HL-60 (cell line): Measurements from ENCODE around the gene RMND5B.

ENCODE experiments used
- DNase-seq, 2 experiments: peaks; one replicate each; pipeline ENCODE4 v3.0.0-alpha.2; 2010 to 2020; ENCODE audit warnings: low read depth in 1 of 2, low spot score in 1 of 2
- H3K27ac ChIP-seq: fragments of 250-450 bp; sonication (Bioruptor Pico); replicated peaks from 2 replicates; pipeline ENCODE4 v1.5.1; 2020; ENCODE audit warnings: mild to moderate bottlenecking, moderate library complexity
- H3K27me3 ChIP-seq: fragments of 250-450 bp; sonication (Bioruptor Pico); 2 replicates; pipeline ENCODE4 v1.5.1; 2021; ENCODE audit warnings: mild to moderate bottlenecking, moderate library complexity; ENCODE audit not compliant: insufficient read depth, poor library complexity, severe bottlenecking
- H3K4me3 ChIP-seq: replicated peaks from 2 replicates; pipeline ENCODE4 v1.5.1; 2011; ENCODE audit warnings: mild to moderate bottlenecking, control low read depth, low read length; ENCODE audit not compliant: insufficient read depth
- CTCF ChIP-seq: IDR thresholded peaks from one replicate; pipeline ENCODE4 v1.5.1; 2011; ENCODE audit warnings: low read length, control low read depth, inconsistent platforms; ENCODE audit not compliant: insufficient read depth
- GABPA ChIP-seq: IDR thresholded peaks from 2 replicates; pipeline ENCODE4 v1.6.1; 2012; ENCODE audit warnings: low read depth
- POLR2AphosphoS5 ChIP-seq: IDR thresholded peaks from 2 replicates; pipeline ENCODE4 v1.6.1; 2012; ENCODE audit warnings: low read depth
- REST ChIP-seq: IDR thresholded peaks from 2 replicates; pipeline ENCODE4 v1.6.1; 2012; ENCODE audit warnings: low read depth; ENCODE audit not compliant: insufficient replicate concordance
- SPI1 ChIP-seq: IDR thresholded peaks from 2 replicates; pipeline ENCODE4 v1.6.1; 2012; ENCODE audit warnings: low read depth, mild to moderate bottlenecking, borderline replicate concordance

Gene RMND5B

DNA sequence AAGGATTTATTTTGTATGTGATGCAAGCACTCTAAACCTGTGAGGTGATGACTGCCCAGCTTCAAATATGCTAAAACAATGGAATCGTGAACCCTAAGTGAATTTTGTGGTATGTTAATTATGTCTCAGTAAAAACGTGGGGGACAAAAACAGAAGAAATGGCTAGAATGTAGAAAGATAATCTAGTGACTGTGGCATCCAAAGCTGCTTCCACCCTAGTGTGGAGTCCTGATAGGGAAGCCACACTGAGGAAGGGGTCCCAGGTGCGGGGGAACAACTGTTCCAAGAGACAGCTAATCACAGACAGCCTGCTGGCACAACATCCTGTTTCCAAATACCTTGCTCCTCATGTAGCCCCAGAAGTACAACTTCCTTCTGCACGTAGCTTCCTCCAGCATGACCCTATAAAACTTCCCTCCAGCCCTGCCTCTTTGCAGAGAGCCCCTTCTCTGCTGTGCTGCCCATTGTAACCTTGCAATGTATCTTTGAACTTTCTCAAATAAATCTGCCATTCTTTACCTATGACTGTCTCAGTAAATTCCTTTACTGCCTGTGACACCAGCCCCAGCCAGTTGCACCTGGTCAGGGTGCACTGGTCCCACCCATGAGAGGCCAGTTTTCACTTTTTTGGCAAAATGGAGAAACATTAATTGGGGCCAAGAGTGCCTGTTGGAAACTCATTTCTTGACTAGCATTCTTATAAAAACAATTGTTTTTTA is 51.5 kb downstream of the RMND5B start:
- no peak overlapping the region for H3K4me3 ChIP-seq

DNA sequence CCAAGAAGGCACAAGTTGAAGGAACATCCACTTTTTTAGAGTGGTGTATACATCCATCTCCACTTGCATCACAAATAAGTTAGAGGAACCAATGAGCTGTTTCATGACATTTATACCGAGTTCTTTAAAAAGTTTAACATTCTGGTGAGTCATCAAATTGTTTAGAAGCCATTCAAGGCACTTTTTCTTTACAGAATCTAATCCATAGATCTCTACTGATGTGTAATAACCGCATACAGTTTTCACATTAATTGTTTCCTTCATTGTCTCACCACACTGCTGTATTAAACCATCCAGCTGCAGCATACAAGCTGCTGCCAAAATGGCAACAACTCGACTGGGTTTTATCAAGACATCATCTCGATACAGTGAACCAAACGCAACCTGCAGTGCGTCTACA is 55.6 kb downstream of the RMND5B start:
- H3K27ac ChIP-seq = no peak overlapping the region
- no peaks in the 10 kb centered on the region for H3K27me3 ChIP-seq
- no peak for DNase-seq
- TF ChIP-seq GABPA = no peak
- no peak for TF ChIP-seq POLR2AphosphoS5
- no peak for TF ChIP-seq REST
- TF ChIP-seq SPI1 = no peak
- TF ChIP-seq CTCF = no peak
- H3K4me3 ChIP-seq = no peak overlapping the region

More for the DNA sequence above, 51.5 kb downstream of the RMND5B start:
- H3K27ac ChIP-seq = peak overlapping the region; percentile 74
- DNase-seq = peak; percentile 75 to 96
- peak; percentile 73 for TF ChIP-seq GABPA
- peak; percentile 26 for TF ChIP-seq REST
- TF ChIP-seq SPI1 = peak; percentile 73
- peak; percentile 98 for TF ChIP-seq POLR2AphosphoS5
- TF ChIP-seq CTCF = no peak
- no peaks in the 10 kb centered on the region for H3K27me3 ChIP-seq

DNA sequence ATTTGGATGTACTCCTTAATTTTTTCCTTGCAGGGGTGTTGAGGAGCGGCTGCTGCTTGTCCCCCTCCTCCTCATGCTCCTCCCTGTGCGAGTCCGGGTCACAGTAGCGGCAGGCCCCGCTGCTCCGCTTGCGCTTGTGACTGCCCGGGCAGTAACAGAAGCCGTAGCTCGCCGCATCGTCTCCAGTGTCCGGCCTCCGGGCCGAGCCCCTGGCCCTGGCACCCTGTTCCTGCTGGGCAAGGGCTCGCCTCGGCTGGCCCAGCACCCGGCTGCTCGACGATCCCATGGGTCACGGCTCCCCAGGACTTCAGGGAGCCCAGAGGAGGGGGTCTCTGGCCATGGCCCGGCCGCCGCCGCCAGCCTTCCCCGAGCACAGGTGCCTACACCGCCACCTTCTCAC is 56.2 kb downstream of the RMND5B start, which contains the start of gene GMCL2:
TSS of gene GMCL2 (minus strand) at position 358 of the 400 bp plus-strand sequence. CDS start at position 286, 72 bp downstream.
- no peak for TF ChIP-seq CTCF
- TF ChIP-seq SPI1 = no peak
- no peak for TF ChIP-seq REST
- TF ChIP-seq GABPA = no peak
- no peak for TF ChIP-seq POLR2AphosphoS5
- no peaks in the 10 kb centered on the region for H3K27me3 ChIP-seq
- H3K27ac ChIP-seq = no peak within 1 kb of the TSS
- DNase-seq = no peak
- no peak within 1 kb of the TSS for H3K4me3 ChIP-seq
